Choroid plexus epithelial cell (primary cell): ENCODE data around the gene RAD54L.
A peak's percentile ranks its signal among the peaks of the same experiment; 100 is the strongest.
"Not testable (repeated sequence)": the region's sequence is repeated elsewhere in the genome, so short reads cannot be mapped to it uniquely, and the experiment has no call there.

Experiments
- DNase-seq: peaks from one replicate; pipeline ENCODE4 v3.0.0-alpha.2; 2010; ENCODE audit warnings: low read depth
- H3K4me3 ChIP-seq: 2 replicates; pipeline ENCODE4 v1.5.1; 2011; ENCODE audit warnings: low read depth, mild to moderate bottlenecking, control low read depth, low read length, moderate library complexity
- TF ChIP-seq, protein P1 (sequence below): conservative IDR thresholded peaks from 2 replicates; pipeline ENCODE4 v1.5.1; 2011; ENCODE audit warnings: low read depth, mild to moderate bottlenecking, control low read depth, inconsistent platforms, low read length, moderate library complexity

Gene RAD54L

GRCh38 chr1:46220808-46221207 is 26.8 kb upstream of the RAD54L start:
- TF ChIP-seq, protein P1, sequence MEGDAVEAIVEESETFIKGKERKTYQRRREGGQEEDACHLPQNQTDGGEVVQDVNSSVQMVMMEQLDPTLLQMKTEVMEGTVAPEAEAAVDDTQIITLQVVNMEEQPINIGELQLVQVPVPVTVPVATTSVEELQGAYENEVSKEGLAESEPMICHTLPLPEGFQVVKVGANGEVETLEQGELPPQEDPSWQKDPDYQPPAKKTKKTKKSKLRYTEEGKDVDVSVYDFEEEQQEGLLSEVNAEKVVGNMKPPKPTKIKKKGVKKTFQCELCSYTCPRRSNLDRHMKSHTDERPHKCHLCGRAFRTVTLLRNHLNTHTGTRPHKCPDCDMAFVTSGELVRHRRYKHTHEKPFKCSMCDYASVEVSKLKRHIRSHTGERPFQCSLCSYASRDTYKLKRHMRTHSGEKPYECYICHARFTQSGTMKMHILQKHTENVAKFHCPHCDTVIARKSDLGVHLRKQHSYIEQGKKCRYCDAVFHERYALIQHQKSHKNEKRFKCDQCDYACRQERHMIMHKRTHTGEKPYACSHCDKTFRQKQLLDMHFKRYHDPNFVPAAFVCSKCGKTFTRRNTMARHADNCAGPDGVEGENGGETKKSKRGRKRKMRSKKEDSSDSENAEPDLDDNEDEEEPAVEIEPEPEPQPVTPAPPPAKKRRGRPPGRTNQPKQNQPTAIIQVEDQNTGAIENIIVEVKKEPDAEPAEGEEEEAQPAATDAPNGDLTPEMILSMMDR = no peak
- DNase-seq = no peak
- H3K4me3 ChIP-seq = no peak overlapping the region

DNA sequence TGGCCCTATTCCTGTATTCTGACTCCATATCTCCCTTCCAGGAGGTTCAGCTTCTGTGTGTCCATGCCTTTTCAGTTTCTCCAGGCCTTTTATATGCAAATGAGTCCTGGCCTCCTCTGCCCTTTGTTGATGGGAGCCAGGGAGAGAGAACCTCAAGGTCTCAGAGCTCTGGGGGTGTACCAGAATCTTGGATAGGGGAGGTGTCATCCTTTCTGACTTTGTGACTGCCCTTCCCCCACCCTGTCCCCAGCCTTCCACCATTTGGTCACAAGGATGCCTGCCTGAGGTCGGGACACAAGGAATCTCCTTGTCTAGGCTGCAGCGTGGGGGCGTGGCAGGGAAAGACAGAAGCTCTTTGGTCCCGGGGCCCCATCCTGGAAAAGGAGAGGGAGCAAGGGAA is 25.8 kb upstream of the RAD54L start:
- no peak for DNase-seq
- no peak overlapping the region for H3K4me3 ChIP-seq
- TF ChIP-seq, protein P1 = no peak

- not testable (repeated sequence) for DNase-seq, H3K4me3 ChIP-seq
Observed at GRCh38 chr1:46223055-46223454, 24.5 kb upstream of the RAD54L start.

DNA sequence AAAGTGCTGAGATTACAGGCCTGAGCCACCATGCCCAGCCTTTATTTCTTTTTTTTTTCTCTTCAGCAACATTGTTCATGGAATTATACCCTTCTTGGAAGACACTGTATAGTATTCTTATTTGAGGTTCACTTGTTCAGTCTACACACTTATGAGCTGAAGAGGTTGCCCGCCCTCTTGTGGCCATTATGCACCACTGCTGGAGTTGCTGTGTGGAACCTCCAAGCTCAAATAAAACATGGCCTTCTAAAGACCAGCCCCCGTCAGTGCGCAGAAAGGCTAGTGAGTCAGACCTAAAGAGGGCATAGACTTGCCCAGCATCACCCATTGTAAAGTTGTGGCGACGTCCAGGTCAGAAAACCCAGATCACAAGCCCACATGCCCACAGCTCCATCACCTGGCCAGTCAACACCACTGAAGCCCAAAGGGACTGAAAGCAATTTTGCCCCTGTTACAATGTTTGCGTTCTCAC is 24.1 kb upstream of the RAD54L start:
- TF ChIP-seq, protein P1 = peak; percentile 98
- peak; percentile 95 for DNase-seq
- H3K4me3 ChIP-seq = no peak overlapping the region

DNA sequence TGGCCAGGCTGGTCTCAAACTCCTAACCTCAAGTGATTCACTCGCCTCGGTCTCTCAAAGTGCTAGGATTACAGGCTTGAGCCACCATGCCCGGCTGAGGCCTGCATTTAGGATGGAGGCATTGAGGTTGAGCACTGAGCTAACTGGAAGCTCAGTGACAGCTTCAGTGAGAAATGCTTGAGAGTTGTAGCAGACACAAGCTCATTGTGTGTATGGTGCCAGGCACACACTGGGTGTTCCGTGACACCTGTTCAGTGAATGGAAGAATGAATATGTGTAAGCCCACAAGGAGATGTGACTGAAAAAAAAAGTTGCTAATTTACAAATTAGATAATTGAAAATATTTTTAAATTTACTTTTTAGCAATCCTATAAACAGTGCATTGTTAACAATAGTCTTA is 22.6 kb upstream of the RAD54L start:
- TF ChIP-seq, protein P1 = no peak
- DNase-seq = no peak
- no peak overlapping the region for H3K4me3 ChIP-seq

DNA sequence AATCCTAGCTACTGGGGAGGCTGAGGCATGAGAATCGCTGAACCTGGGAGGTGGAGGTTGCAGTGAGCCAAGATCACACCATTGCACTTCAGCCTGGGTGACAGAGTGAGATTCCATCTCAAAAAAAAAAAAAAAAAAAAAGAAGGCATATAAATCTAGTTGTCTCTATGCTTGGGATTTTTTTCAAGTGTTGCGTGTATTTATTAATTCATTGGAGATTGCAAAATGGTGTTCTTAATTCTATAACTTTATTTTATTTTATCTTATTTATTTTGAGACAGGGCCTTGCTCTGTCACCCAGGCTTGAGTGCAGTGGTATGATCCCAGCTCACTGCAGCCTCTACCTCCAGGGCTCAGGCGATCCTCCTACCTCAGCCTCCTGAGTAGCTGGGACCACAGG is 16.3 kb upstream of the RAD54L start:
- H3K4me3 ChIP-seq, DNase-seq: not testable (repeated sequence)

GRCh38 chr1:46236882-46237281 is 10.7 kb upstream of the RAD54L start:
- DNase-seq = no peak
- TF ChIP-seq, protein P1 = no peak
- H3K4me3 ChIP-seq = no peak overlapping the region

DNA sequence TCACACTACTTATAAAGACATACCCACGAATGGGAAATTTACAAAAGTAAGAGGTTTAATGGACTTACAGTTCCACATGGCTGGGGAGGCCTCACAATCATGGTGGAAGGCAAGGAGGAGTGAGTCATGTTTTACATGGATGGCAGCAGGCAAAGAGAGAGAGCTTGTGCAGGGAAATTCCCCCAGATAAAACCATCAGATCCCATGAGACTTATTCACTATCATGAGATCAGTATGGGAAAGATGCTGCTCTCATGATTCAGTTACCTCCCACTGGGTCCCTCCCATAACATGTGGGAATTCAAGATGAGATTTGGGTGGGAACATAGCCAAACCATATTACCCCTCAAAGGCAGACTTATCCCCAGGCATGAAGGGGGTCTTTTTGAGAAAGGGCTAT is 8.7 kb upstream of the RAD54L start:
- H3K4me3 ChIP-seq = not testable (repeated sequence)
- DNase-seq = peak; percentile 84

GRCh38 chr1:46241733-46242132 is 5.8 kb upstream of the RAD54L start:
- not testable (repeated sequence) for DNase-seq, H3K4me3 ChIP-seq

DNA sequence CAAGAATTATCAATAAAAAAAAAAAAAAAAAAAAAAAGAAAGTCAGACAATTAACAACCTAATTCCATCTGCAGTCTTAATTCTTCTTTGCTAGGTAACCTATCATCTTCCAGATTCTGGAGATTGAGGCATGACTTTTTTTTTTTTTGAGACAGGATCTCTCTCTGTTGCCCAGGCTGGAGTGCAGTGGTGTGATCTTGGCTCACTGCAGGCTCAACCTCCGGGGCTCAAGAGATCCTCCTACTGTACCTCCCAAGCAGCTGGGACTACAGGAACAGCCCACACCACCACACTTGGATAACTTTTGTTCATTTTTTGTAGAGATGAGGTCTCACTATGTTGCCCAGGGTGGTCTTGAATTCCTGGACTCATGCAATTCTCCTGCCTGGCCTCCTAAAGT is 4.6 kb upstream of the RAD54L start:
- DNase-seq = no peak
- TF ChIP-seq, protein P1 = no peak

DNA sequence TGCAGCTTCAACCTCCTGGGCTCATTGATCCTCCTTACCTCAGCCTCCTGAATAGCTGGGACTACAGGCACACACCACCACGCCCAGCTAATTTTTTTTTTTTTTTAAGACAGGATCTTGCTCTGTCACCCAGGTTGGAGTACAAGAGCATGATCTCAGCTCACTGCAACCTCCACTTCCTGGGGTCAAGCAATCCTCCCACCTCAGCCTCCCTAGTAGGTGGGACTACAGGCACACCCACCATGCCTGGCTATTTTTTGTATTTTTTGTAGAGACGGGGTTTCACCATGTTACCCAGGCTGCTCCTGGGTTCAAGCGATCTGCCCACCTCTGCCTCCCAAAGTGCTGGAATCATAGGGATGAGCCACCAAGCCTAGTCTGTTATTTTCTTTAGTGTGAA is 3.7 kb upstream of the RAD54L start:
- not testable (repeated sequence) for DNase-seq, H3K4me3 ChIP-seq

More for the DNA sequence above, 4.6 kb upstream of the RAD54L start:
- H3K4me3 ChIP-seq = no peak overlapping the region
